GM18867 (cell line): ENCODE results near the gene SSU72.
"Not testable (repeated sequence)": the region's sequence is repeated elsewhere in the genome, so short reads cannot be mapped to it uniquely, and the experiment has no call there.

ENCODE experiments used
- ATAC-seq: cut with Tn5 transposase; IDR thresholded peaks from one replicate; pipeline ENCODE4 v1.9.1; 2021; ENCODE audit warnings: mild to moderate bottlenecking, moderate library complexity; ENCODE audit not compliant: unreplicated experiment

SSU72 gene

GRCh38 chr1:1561801-1562470 is 12.7 kb downstream of the SSU72 start:
- ATAC-seq, result no peak

- ATAC-seq, result no peak
These were observed 14.5 kb downstream of the SSU72 start for GRCh38 chr1:1560178-1560577.

DNA sequence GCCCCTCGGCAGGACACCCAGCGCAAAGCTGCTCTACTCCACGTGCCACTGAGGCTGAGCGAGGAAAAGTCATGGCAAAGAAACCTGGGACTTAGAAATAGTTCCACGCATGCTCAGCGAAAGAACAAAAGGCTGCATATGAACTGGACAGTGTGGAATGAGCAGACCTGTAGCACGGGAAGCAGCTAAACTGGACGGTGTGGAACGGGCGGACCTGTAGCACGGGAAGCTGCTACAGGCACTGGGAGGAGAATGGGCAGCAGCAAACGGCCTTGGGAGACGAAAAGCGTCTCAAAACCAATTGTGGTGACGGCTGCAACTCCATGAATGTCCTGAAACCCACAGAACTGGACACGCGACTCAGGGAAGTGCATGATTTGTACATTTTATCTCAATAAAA is 15.6 kb downstream of the SSU72 start:
- no peak for ATAC-seq

GRCh38 chr1:1558591-1558990 is 16.1 kb downstream of the SSU72 start:
- no peak for ATAC-seq

DNA sequence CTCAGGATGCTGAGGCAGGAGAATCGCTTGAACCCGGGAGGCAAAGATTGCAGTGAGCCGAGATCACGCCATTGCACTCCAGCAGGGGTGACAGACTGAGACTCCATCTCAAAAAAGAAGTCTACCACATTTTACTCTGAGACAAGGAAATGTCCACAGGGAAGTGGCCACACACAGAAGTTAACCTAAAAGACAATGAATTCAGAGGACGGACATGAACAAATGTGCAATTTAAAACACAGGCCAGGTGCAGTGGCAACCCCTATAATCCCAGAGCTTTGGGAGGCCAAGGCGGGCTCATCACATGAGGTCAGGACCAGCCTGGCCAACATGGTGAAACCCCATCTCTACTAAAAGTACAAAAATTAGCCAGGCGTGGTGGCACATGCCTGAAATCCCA is 17.0 kb downstream of the SSU72 start:
- not testable (repeated sequence) for ATAC-seq

- ATAC-seq, result not testable (repeated sequence)
These were observed 17.7 kb downstream of the SSU72 start for GRCh38 chr1:1556961-1557360.

DNA sequence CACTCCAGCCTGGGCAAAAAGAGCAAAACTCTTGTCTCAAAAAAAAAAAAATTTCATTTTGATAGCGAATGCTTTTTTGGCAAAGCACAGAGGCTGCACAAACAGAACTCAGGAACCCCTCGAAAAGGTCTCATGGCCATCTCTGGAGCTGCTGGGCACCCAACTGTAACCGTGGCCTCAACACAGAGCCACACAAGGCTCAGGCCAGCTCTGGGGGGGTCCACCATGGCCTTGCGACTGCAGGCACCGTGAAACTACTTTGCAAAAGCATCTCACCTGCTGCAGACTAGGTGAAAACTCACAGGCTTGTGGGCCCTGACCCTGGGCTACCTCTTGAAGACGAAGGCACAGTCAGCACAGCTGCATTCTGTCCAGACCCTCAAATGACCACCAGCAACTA is 18.2 kb downstream of the SSU72 start:
- no peak for ATAC-seq

GRCh38 chr1:1554926-1555915 is 19.4 kb downstream of the SSU72 start:
- no peak for ATAC-seq

GRCh38 chr1:1554550-1554925 is 20.1 kb downstream of the SSU72 start:
- no peak for ATAC-seq

DNA sequence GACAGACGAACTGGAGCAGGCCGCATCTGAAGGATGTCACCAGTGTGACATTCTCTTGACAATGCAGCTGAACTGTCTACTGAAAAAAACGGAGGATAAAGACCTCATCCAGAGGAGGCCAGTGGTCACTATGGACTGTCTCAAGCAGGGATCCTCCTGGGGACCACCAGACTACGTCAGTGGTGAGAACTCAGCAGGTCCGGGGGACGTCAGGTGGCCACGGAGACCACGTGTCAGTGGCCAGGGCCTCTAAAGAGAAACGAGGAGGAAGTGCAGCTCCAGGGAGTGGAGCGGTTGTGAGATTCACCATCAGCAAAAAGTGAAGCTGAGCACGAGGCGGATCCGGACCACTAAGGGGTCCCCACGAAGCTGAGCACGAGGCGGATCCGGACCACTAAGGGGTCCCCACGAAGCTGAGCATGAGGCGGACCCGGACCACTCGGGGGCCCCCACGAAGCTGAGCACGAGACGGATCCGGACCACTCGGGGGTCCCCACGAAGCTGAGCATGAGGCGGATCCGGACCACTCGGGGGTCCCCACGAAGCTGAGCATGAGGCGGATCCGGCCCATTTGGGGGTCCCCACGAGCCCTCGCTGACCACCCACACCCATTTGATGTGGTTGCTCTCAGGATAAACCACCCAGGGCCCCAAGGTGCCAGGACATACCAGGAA is 20.7 kb downstream of the SSU72 start:
- ATAC-seq, result no peak

- ATAC-seq, result no peak
These were observed 22.4 kb downstream of the SSU72 start for GRCh38 chr1:1552263-1552639.

GRCh38 chr1:1551524-1552262 is 23.0 kb downstream of the SSU72 start:
- ATAC-seq, result no peak

- no peak for ATAC-seq
These were observed 23.9 kb downstream of the SSU72 start for GRCh38 chr1:1550591-1551432.

DNA sequence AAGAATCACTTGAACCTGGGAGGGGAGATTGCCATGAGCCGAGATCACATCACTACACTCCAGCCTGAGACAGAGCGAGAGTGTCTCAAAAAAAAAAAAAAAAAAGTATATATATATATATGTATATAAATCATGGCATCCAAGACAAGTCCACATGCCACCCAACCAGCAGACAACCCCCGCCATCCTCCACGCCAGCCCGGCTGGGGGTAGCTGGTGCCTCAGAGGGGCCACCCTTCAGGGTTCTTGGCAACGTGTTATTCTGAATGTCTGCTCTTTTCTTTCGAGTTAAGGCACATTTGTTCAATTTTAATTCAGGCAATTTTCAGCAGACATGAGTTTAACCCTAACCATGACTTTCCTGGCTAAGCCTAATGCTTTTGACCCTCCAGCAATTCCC is 24.6 kb downstream of the SSU72 start:
- ATAC-seq, result no peak

DNA sequence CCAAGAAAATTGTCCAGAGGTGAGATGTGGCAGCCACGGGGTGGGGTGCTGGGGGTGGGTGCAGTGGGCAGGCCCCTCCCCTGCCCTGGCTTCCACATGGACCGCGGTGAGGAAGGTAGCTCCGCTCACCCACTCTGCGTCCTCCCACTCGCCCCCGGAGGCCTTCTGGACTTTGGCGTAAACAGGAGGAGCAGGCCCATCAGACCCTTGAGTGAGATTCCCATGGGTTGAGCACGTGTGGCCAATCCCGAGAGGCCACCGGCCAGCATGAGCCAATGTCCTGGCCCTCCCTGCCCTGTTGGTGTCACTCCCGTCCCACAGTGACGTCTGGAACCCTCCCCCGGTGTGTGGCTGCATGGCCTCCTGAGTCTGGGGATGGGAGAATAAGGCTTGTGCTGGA is 26.1 kb downstream of the SSU72 start:
- ATAC-seq, result no peak

GRCh38 chr1:1547476-1547875 is 27.2 kb downstream of the SSU72 start:
- ATAC-seq, result no peak

GRCh38 chr1:1547011-1547410 is 27.7 kb downstream of the SSU72 start:
- ATAC-seq, result no peak

- ATAC-seq, result no peak
These were observed 28.5 kb downstream of the SSU72 start for GRCh38 chr1:1545946-1546737.

GRCh38 chr1:1544544-1544943 is 30.1 kb downstream of the SSU72 start:
- ATAC-seq, result no peak
